ENCODE measurements around the gene PACS2.

- TF ChIP-seq CTCF (conservative IDR thresholded peaks at IDR 0.05) (no peak), EZH2 (IDR thresholded peaks at IDR 0.05; ENCODE audit: low read depth) (no peak)
Observed at GRCh38 chr14:105300542-105301102, 13.9 kb upstream of the PACS2 start, which contains the start of gene BRF1.

Measured in PC-9 (cell line).